MM.1S (cell line): ENCODE measurements around the gene PPM1H.

Experiments used
- DNase-seq: peaks from one replicate; pipeline ENCODE4 v3.0.0-alpha.2; 2015
- H2AFZ ChIP-seq: fragments of 300-600 bp; sonication (generic); 2 replicates; pipeline ENCODE4 v1.6.0; 2016; ENCODE audit warnings: antibody characterized with exemption, low read length
- H3F3A ChIP-seq: fragments of 300-600 bp; sonication (generic); 2 replicates; pipeline ENCODE4 v1.6.1; 2016; ENCODE audit warnings: mild to moderate bottlenecking, antibody characterized with exemption, low read length, moderate library complexity, mixed read lengths; ENCODE audit not compliant: insufficient read depth
- H3K27ac ChIP-seq: fragments of 300-600 bp; sonication (generic); 2 replicates; pipeline ENCODE4 v1.5.1; 2016; ENCODE audit warnings: mild to moderate bottlenecking, low read length
- H3K27me3 ChIP-seq: fragments of 300-600 bp; sonication (generic); replicated peaks from 2 replicates; pipeline ENCODE4 v1.6.0; 2016; ENCODE audit warnings: low read length; ENCODE audit not compliant: insufficient read depth
- H3K36me3 ChIP-seq: fragments of 300-600 bp; sonication (generic); replicated peaks from 2 replicates; pipeline ENCODE4 v1.6.1; 2016; ENCODE audit warnings: mild to moderate bottlenecking, low read length, mixed read lengths; ENCODE audit not compliant: insufficient read depth
- H3K4me1 ChIP-seq: fragments of 300-600 bp; sonication (generic); 2 replicates; pipeline ENCODE4 v1.6.1; 2016; ENCODE audit warnings: low read length, mixed read lengths
- H3K4me2 ChIP-seq: fragments of 300-600 bp; sonication (generic); 2 replicates; pipeline ENCODE4 v1.6.0; 2016; ENCODE audit warnings: low read depth, low read length
- H3K4me3 ChIP-seq: fragments of 300-600 bp; sonication (generic); 2 replicates; pipeline ENCODE4 v1.5.1; 2016; ENCODE audit warnings: low read length, mixed read lengths
- H3K79me2 ChIP-seq: fragments of 300-600 bp; sonication (generic); 2 replicates; pipeline ENCODE4 v1.6.1; 2016; ENCODE audit warnings: mixed run types, low read length, mixed read lengths
- H3K9ac ChIP-seq: fragments of 300-600 bp; sonication (generic); 2 replicates; pipeline ENCODE4 v1.6.1; 2016; ENCODE audit warnings: low read length, mixed read lengths
- H3K9me2 ChIP-seq: fragments of 300-600 bp; sonication (generic); replicated peaks from 2 replicates; pipeline ENCODE4 v1.6.1; 2016; ENCODE audit warnings: mild to moderate bottlenecking, low read length, mixed read lengths; ENCODE audit not compliant: insufficient read depth
- H3K9me3 ChIP-seq: fragments of 300-600 bp; sonication (generic); replicated peaks from 2 replicates; pipeline ENCODE4 v1.6.1; 2016; ENCODE audit warnings: mild to moderate bottlenecking, low read length, mixed read lengths; ENCODE audit not compliant: insufficient read depth
- H4K20me1 ChIP-seq: fragments of 300-600 bp; sonication (generic); 2 replicates; pipeline ENCODE4 v1.6.1; 2016; ENCODE audit warnings: mild to moderate bottlenecking, low read length, moderate library complexity, mixed read lengths; ENCODE audit not compliant: insufficient read depth
- CTCF ChIP-seq: fragments of 300-600 bp; sonication (generic); IDR thresholded peaks from 2 replicates; pipeline ENCODE4 v1.5.1; 2016; ENCODE audit warnings: antibody characterized with exemption, low read length, mixed read lengths
- EZH2 ChIP-seq: fragments of 300-600 bp; sonication (generic); optimal IDR thresholded peaks from 2 replicates; pipeline ENCODE3; 2017; ENCODE audit warnings: low read depth, mild to moderate bottlenecking, antibody characterized with exemption, low read length, mixed read lengths
- EZH2phosphoT487 ChIP-seq: fragments of 300-600 bp; sonication (generic); IDR thresholded peaks from 2 replicates; pipeline ENCODE4 v1.6.1; 2018; ENCODE audit warnings: antibody characterized with exemption, low read length

PPM1H gene

DNA sequence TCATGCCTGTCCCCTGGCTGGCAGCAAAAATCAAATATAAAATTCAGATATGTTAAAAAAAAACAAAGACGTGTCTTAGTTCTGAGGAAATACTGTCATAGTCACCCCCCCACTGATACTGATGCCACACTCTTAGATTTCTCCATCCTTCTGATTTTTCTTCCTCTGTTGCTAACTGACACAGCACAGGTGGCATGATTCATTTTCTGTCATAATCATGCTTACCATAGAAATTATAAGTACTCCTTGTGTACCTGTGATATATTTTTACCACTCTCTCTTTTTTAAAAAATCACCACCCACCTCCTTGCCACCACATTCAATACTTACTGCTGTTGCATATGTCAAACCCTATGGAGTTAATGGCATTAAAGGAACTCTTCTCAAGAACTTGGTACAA lies 209.2 kb downstream of the PPM1H start:
- Histone ChIP-seq H3K4me3 (no peak overlapping the region), H3K4me1 (0 out of 2 replicates have a peak, but pooled peaks cover 3% of the 10 kb centered on the region), H4K20me1 (no peaks in the 10 kb centered on the region), H3K79me2 (no peaks in the 10 kb centered on the region), H3K9ac (no peak overlapping the region), H3F3A (no peaks in the 10 kb centered on the region), H3K9me2 (no peaks in the 10 kb centered on the region), H3K4me2 (no peak overlapping the region), H3K27me3 (no peaks in the 10 kb centered on the region), H3K27ac (no peak overlapping the region), H2AFZ (no peak overlapping the region), H3K36me3 (no peaks in the 10 kb centered on the region), H3K9me3 (no peaks in the 10 kb centered on the region)
- no peak for DNase-seq
- TF ChIP-seq EZH2 (no peak), EZH2phosphoT487 (no peak), CTCF (no peak)

GRCh38 chr12:62724947-62725451 lies 210.0 kb downstream of the PPM1H start:
- H3K27me3 ChIP-seq: no peaks in the 10 kb centered on the region
- H3F3A ChIP-seq: no peaks in the 10 kb centered on the region
- no peak overlapping the region for H3K4me3 ChIP-seq
- TF ChIP-seq EZH2: no peak
- no peak for TF ChIP-seq EZH2phosphoT487
- TF ChIP-seq CTCF: no peak
- no peaks in the 10 kb centered on the region for H3K9me3 ChIP-seq
- H2AFZ ChIP-seq: no peak overlapping the region
- H3K36me3 ChIP-seq: no peaks in the 10 kb centered on the region
- DNase-seq: no peak
- no peaks in the 10 kb centered on the region for H3K79me2 ChIP-seq
- H4K20me1 ChIP-seq: no peaks in the 10 kb centered on the region
- no peak overlapping the region for H3K4me2 ChIP-seq
- no peaks in the 10 kb centered on the region for H3K9me2 ChIP-seq
- H3K27ac ChIP-seq: no peak overlapping the region
- no peaks in the 10 kb centered on the region for H3K4me1 ChIP-seq
- no peak overlapping the region for H3K9ac ChIP-seq

GRCh38 chr12:62724285-62724684 lies 210.7 kb downstream of the PPM1H start:
- Histone ChIP-seq H3F3A (no peaks in the 10 kb centered on the region), H3K27me3 (no peaks in the 10 kb centered on the region), H3K9me3 (no peaks in the 10 kb centered on the region), H3K4me1 (no peaks in the 10 kb centered on the region), H4K20me1 (no peaks in the 10 kb centered on the region), H3K36me3 (no peaks in the 10 kb centered on the region), H3K79me2 (no peaks in the 10 kb centered on the region), H2AFZ (no peak overlapping the region), H3K9ac (no peak overlapping the region), H3K4me3 (no peak overlapping the region), H3K4me2 (no peak overlapping the region), H3K27ac (no peak overlapping the region), H3K9me2 (no peaks in the 10 kb centered on the region)
- TF ChIP-seq EZH2phosphoT487 (no peak), EZH2 (no peak), CTCF (no peak)
- DNase-seq: no peak
